Ovary (tissue), 3 donors: ENCODE results near the gene AP3S2.

ENCODE experiments used
- POLR2A ChIP-seq: fragments of 450-650 bp; IDR thresholded peaks from one replicate; pipeline ENCODE4 v1.6.1; 2017; ENCODE audit warnings: antibody characterized with exemption, mild to moderate bottlenecking, moderate library complexity
- TF ChIP-seq, protein P1 (sequence below), 3 donors: fragments of 450-650 bp in 2 of 3; fragments of 200-600 bp in 1 of 3; IDR thresholded peaks; one replicate each; pipeline versions ENCODE4 v1.5.1 to v1.8.0; 2016 to 2022; ENCODE audit warnings: antibody characterized with exemption in 3 of 3, mild to moderate bottlenecking in 1 of 3
- donor health status: DM: no; HTN: no; CAD: no.

- no peak for TF ChIP-seq POLR2A
- TF ChIP-seq, protein P1, sequence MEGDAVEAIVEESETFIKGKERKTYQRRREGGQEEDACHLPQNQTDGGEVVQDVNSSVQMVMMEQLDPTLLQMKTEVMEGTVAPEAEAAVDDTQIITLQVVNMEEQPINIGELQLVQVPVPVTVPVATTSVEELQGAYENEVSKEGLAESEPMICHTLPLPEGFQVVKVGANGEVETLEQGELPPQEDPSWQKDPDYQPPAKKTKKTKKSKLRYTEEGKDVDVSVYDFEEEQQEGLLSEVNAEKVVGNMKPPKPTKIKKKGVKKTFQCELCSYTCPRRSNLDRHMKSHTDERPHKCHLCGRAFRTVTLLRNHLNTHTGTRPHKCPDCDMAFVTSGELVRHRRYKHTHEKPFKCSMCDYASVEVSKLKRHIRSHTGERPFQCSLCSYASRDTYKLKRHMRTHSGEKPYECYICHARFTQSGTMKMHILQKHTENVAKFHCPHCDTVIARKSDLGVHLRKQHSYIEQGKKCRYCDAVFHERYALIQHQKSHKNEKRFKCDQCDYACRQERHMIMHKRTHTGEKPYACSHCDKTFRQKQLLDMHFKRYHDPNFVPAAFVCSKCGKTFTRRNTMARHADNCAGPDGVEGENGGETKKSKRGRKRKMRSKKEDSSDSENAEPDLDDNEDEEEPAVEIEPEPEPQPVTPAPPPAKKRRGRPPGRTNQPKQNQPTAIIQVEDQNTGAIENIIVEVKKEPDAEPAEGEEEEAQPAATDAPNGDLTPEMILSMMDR (IDR thresholded peaks at IDR 0.05): no peak
These were observed 46.7 kb downstream of the AP3S2 start for GRCh38 chr15:89847101-89847500.
